ENCODE results near the gene PPP1R3G.

GRCh38 chr6:5041955-5042354 is 43.2 kb upstream of the PPP1R3G start:
- no peak for TF ChIP-seq POLR2A (IDR thresholded peaks at IDR 0.05)
- TF ChIP-seq, protein P1, sequence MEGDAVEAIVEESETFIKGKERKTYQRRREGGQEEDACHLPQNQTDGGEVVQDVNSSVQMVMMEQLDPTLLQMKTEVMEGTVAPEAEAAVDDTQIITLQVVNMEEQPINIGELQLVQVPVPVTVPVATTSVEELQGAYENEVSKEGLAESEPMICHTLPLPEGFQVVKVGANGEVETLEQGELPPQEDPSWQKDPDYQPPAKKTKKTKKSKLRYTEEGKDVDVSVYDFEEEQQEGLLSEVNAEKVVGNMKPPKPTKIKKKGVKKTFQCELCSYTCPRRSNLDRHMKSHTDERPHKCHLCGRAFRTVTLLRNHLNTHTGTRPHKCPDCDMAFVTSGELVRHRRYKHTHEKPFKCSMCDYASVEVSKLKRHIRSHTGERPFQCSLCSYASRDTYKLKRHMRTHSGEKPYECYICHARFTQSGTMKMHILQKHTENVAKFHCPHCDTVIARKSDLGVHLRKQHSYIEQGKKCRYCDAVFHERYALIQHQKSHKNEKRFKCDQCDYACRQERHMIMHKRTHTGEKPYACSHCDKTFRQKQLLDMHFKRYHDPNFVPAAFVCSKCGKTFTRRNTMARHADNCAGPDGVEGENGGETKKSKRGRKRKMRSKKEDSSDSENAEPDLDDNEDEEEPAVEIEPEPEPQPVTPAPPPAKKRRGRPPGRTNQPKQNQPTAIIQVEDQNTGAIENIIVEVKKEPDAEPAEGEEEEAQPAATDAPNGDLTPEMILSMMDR (IDR thresholded peaks at IDR 0.05), result no peak

Data from adrenal gland (tissue), 5 donors.